Stimulated activated CD4-positive, alpha-beta T cell treated with anti-CD3 and anti-CD28 coated beads, Interleukin-2, amount 100 ng/mL, for 48 hours (primary cell): ENCODE results near the gene FAM53B.

Experiments used
- DNase-seq, 2 donors: peaks; one replicate each; pipeline ENCODE4 v3.0.0-alpha.2; 2020

Gene FAM53B

DNA sequence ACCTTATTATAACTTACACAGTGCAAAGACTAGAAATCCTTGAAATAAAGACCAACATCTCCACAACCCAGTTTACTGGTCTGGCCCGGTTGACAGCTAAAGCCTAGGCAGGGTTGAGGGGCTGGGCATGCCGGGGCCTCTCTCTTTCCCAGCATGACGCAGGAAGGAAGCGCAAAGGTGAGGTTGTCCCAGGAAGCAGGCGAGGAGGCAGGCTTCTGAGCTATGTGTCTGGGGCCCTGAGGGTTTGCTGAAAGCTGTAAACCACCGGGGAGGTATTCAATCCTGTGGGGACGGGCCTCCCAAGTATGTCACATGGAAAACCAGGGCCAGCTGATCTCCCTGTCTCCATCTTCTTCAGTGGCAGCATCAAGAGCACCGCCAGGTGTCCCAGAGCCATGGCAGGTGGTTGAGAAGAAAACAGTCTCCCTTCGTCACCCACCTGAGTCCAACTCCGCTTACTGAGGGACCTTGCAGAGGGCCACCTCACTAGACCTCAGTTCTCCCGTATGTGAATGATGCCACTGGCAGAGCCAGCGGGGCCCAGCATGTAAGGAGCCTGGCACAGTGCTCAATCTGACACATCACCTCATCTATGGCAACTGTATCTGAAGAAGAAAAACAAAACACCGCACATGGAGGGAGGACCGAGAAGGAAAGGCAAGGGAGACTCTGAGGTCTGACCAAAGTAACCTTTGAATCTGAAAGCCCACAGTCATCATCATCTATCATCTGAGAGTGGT is 49.5 kb downstream of the FAM53B start:
- no peak for DNase-seq

- DNase-seq: no peak
Observed at GRCh38 chr10:124693801-124694416, 50.3 kb downstream of the FAM53B start.

DNA sequence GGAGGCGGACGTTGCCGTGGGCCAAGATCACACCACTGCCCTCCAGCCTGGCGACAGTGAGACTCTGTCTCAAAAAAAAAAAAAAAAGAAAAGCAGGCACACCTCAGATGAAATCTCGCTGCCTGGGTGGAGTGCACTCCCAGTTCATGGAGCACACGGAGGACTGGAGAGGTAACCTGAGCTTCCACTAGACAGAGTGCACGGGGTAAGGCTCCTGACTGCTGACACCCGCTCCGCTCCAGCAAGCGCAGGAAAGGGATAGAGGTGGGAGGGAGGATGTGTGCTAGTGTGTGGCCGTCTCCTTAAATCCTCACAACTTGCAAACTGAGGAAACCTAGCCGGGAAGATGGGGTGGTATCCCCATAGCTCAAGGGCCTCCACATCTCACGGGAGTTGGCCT is 50.8 kb downstream of the FAM53B start:
- no peak for DNase-seq

- no peak for DNase-seq
Observed at GRCh38 chr10:124692100-124692446, 52.1 kb downstream of the FAM53B start.

DNA sequence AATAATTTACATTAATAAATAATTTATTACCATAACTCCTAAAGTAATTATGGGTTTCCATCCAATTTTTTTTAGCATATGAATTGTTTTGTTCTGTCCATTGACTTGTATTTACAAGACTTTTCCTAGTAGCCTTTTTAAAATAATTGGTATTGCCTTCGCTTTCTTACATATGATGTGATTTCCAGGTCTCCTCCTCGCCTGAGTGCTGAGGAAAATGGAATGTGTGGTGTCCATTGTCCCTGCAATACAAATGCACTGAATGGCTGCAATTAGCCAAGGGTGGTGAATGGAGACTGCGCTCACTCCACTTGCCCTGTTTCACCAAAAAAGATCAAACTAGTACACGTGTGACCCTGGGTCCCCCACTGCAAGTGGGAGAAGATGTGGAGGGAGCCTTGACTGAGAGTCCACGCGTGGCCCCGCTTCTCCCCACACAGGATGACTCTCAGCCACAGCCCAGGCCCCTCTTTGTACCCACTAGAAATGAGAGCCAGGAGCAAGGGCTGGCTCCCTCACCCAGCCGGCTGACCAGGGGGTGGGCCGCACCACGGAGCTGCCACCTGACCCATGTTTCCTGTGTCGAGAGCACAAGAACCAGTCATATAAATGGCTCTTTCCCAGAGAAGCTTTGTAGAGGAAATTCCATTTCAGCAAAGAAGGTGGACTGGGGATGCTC is 52.6 kb downstream of the FAM53B start:
- DNase-seq: no peak

GRCh38 chr10:124691002-124691401 is 53.2 kb downstream of the FAM53B start:
- DNase-seq: no peak

DNA sequence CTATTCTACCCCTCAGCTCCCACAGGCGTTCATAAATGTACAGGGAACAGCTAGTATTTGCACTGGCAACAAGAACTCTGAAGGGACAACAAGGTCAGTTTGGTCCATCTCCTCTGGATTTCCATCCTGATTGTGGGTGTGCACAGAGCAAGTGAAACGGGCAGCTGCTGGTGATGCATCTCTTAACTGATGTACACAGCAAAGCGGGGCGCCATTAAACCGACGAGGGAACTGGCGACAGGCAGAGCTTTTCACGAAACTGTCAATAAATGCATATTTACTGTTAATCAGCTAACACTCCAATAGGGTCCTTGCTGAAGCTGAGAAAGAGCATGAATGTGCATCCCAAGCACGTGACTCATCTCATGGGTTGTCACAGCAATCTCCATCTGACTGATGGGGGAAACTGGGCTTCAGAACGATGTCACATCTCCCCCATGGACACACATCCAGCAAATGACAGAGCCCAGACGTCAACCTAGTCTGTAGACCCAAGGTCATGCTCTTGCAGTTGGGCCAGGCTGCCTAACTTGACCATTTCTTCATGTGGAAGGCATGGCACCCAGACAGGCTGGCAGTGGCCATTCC is 54.2 kb downstream of the FAM53B start:
- no peak for DNase-seq

- DNase-seq: peak; percentile 39 to 51
Observed at GRCh38 chr10:124688889-124689670, 55.1 kb downstream of the FAM53B start.

GRCh38 chr10:124688386-124688785 is 55.8 kb downstream of the FAM53B start:
- no peak for DNase-seq

- DNase-seq: no peak
Observed at GRCh38 chr10:124686707-124687376, 57.3 kb downstream of the FAM53B start.

- DNase-seq: no peak
Observed at GRCh38 chr10:124685261-124685660, 58.9 kb downstream of the FAM53B start.

- no peak for DNase-seq
Observed at GRCh38 chr10:124683814-124684213, 60.4 kb downstream of the FAM53B start.

- no peak for DNase-seq
Observed at GRCh38 chr10:124681626-124682552, 62.3 kb downstream of the FAM53B start.

DNA sequence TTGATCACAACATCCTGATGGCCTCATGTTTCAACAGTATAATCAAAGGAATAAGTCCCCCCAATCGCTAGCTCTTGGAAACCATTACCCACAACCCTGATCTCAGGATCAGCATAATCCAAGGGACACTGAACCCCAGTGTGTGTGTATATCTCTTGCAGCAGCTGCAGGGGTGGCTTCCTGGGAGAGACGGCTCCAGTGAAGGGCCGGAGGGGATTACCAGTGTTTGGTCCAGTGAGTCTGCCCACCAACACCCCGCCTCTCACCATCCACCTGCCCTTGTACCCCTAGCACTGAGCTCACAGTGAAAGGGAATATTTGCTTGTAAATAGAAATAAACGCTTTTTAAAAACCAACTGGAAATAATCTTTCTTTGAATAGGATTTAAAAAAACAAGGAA is 63.1 kb downstream of the FAM53B start:
- DNase-seq: no peak

- no peak for DNase-seq
Observed at GRCh38 chr10:124680675-124681074, 63.5 kb downstream of the FAM53B start.

DNA sequence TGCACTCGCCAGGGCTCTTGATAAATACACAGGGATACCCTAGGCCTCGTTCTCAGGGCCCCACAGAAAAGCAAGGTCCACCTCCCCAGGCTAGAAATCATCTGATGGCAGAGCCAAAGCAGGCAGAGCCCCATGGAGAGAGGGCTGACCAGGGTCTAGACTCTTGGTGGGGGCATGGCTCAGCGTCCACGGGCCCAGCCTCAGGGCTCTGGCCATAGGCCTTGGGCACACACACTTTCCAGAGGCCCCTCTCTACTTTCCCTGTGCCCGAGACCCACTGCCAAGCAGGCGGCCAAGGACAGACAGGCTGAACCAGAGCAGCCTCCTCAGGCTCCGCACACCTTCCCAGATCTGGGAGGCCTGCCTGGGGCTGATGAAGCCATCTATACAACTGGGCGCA is 64.8 kb downstream of the FAM53B start:
- DNase-seq: no peak

- DNase-seq: no peak
Observed at GRCh38 chr10:124678557-124679240, 65.5 kb downstream of the FAM53B start.

GRCh38 chr10:124677749-124678556 is 66.2 kb downstream of the FAM53B start:
- no peak for DNase-seq

- no peak for DNase-seq
Observed at GRCh38 chr10:124677293-124677699, 66.9 kb downstream of the FAM53B start.
